SIG-M5 treated with dmso at 0.1 percent for 504 hours (cell line): Measurements from ENCODE around the gene IL12RB1.

Experiments
- DNase-seq: peaks from one replicate; lab custom pipeline; 2025; ENCODE audit not compliant: unreplicated experiment; lab: John Stamatoyannopoulos, UW

IL12RB1 gene

GRCh38 chr19:18090545-18091216, 3.9 kb upstream of the IL12RB1 start:
- no peak for DNase-seq

GRCh38 chr19:18089726-18090125, 3.0 kb upstream of the IL12RB1 start:
- DNase-seq = no peak

GRCh38 chr19:18089096-18089541, 2.4 kb upstream of the IL12RB1 start:
- peak; percentile 85 for DNase-seq

- no peak for DNase-seq
Observed at GRCh38 chr19:18085702-18086457, 854 bp downstream of the IL12RB1 start.

GRCh38 chr19:18083929-18084684, 2.6 kb downstream of the IL12RB1 start:
- no peak for DNase-seq

- peak; percentile 5 for DNase-seq
Observed at GRCh38 chr19:18074192-18074591, 12.5 kb downstream of the IL12RB1 start.

GRCh38 chr19:18073197-18073596, 13.5 kb downstream of the IL12RB1 start:
- no peak for DNase-seq

GRCh38 chr19:18072335-18072734, 14.4 kb downstream of the IL12RB1 start:
- DNase-seq = no peak

GRCh38 chr19:18070181-18070580, 16.6 kb downstream of the IL12RB1 start:
- no peak for DNase-seq

GRCh38 chr19:18069383-18069782, 17.4 kb downstream of the IL12RB1 start:
- no peak for DNase-seq

- no peak for DNase-seq
Observed at GRCh38 chr19:18068395-18068794, 18.3 kb downstream of the IL12RB1 start.

- DNase-seq = no peak
Observed at GRCh38 chr19:18065173-18065495, 21.6 kb downstream of the IL12RB1 start.

GRCh38 chr19:18063463-18063862, 23.3 kb downstream of the IL12RB1 start:
- DNase-seq = no peak

GRCh38 chr19:18062028-18062427, 24.7 kb downstream of the IL12RB1 start:
- no peak for DNase-seq

GRCh38 chr19:18060472-18060871, 26.3 kb downstream of the IL12RB1 start:
- DNase-seq = no peak

- DNase-seq = no peak
Observed at GRCh38 chr19:18059902-18060301, 26.8 kb downstream of the IL12RB1 start.

- DNase-seq = no peak
Observed at GRCh38 chr19:18059297-18059696, 27.4 kb downstream of the IL12RB1 start.

GRCh38 chr19:18058208-18059009, 28.3 kb downstream of the IL12RB1 start:
- DNase-seq = peak; percentile 78

- DNase-seq = no peak
Observed at GRCh38 chr19:18057557-18057956, 29.2 kb downstream of the IL12RB1 start.

- DNase-seq = no peak
Observed at GRCh38 chr19:18055967-18056366, 30.8 kb downstream of the IL12RB1 start.

- DNase-seq = no peak
Observed at GRCh38 chr19:18053576-18054219, 33.0 kb downstream of the IL12RB1 start.
